Sciatic nerve (tissue), 2 donors: Measurements from ENCODE around the gene GATAD2B. TPM values are rescaled to one million over a fixed set of nuclear protein-coding genes. Genes with fewer than 3 reads are reported as not detected.
"Not testable (repeated sequence)": the region's sequence is repeated elsewhere in the genome, so short reads cannot be mapped to it uniquely, and the experiment has no call there.

Experiments
- ATAC-seq: fragments of 200-7000 bp; cut with Tn5 transposase; one replicate; pipeline ENCODE4 v1.9.1; 2020; ENCODE audit warnings: mild to moderate bottlenecking, moderate library complexity
- DNase-seq: peaks from one replicate; pipeline ENCODE4 v3.0.0-alpha.2; 2020; ENCODE audit warnings: low spot score
- intact Hi-C: fragments of 100-400 bp; cut with DNase I; formaldehyde crosslinking; loops from one replicate; pipeline ENCODE4 v1.14.2; 2022
- total RNA-seq: library from RNA; stranded (reverse); fragmentation: NEBNext Ultra II Directional; extraction: Animal tissue kit (Norgen Biotek cat#: 25700); gene quantifications from one replicate; pipeline ENCODE4 v1.2.1, GENCODE V29; 2021
- donor health status: DM: no; HTN: no; CAD: no.
- donor health status: DM: no; HTN: no; CAD: no.

GATAD2B gene
- total RNA-seq, 1 donor from 2014 or later = 59.6 TPM

GRCh38 chr1:153857505-153857904 lies 65.3 kb downstream of the GATAD2B start:
- ATAC-seq = no peak
- no peak for DNase-seq
- intact Hi-C loops = no loop called here

- DNase-seq = no peak
- ATAC-seq = no peak
- intact Hi-C loops = no loop called here
Observed at GRCh38 chr1:153856763-153857162, 66.0 kb downstream of the GATAD2B start.

GRCh38 chr1:153852170-153852569 lies 70.6 kb downstream of the GATAD2B start:
- intact Hi-C loops = no loop called here
- ATAC-seq = no peak

GRCh38 chr1:153849487-153850185 lies 73.1 kb downstream of the GATAD2B start:
- intact Hi-C loops = no loop called here
- DNase-seq = no peak
- ATAC-seq = no peak

More at GRCh38 chr1:153852170-153852569, 70.6 kb downstream of the GATAD2B start:
- no peak for DNase-seq

GRCh38 chr1:153848805-153849204 lies 74.0 kb downstream of the GATAD2B start:
- intact Hi-C loops = no loop called here
- no peak for DNase-seq
- no peak for ATAC-seq

- intact Hi-C loops = no loop called here
- DNase-seq (no peak), ATAC-seq (no peak)
Observed at GRCh38 chr1:153845158-153845557, 77.6 kb downstream of the GATAD2B start.

GRCh38 chr1:153844349-153844748 lies 78.4 kb downstream of the GATAD2B start:
- DNase-seq, intact Hi-C loops, ATAC-seq: not testable (repeated sequence)

GRCh38 chr1:153842006-153842471 lies 80.7 kb downstream of the GATAD2B start:
- intact Hi-C loops = no loop called here
- DNase-seq (no peak), ATAC-seq (no peak)

GRCh38 chr1:153841463-153841994 lies 81.2 kb downstream of the GATAD2B start:
- intact Hi-C loops = no loop called here
- DNase-seq (no peak), ATAC-seq (no peak)

GRCh38 chr1:153840774-153841173 lies 82.0 kb downstream of the GATAD2B start:
- DNase-seq, intact Hi-C loops, ATAC-seq: not testable (repeated sequence)

GRCh38 chr1:153833968-153834367 lies 88.8 kb downstream of the GATAD2B start:
- intact Hi-C loops, DNase-seq, ATAC-seq: not testable (repeated sequence)

GRCh38 chr1:153833171-153833570 lies 89.6 kb downstream of the GATAD2B start:
- ATAC-seq (no peak), DNase-seq (no peak)
- intact Hi-C loops = no loop called here

- no peak for DNase-seq
- no peak for ATAC-seq
- intact Hi-C loops = no loop called here
Observed at GRCh38 chr1:153832293-153832692, 90.5 kb downstream of the GATAD2B start.

GRCh38 chr1:153831026-153831425 lies 91.7 kb downstream of the GATAD2B start:
- ATAC-seq (no peak), DNase-seq (no peak)
- intact Hi-C loops = no loop called here

- ATAC-seq = no peak
- intact Hi-C loops = no loop called here
- no peak for DNase-seq
Observed at GRCh38 chr1:153827168-153827964, 95.4 kb downstream of the GATAD2B start.

GRCh38 chr1:153818876-153819275 lies 103.9 kb downstream of the GATAD2B start:
- no peak for ATAC-seq
- DNase-seq = no peak
- intact Hi-C loops = loop anchor here (10.0 kb wide), 2 partner anchors 126 to 446 kb away; partner anchors contain the start of gene DENND4B

- intact Hi-C loops = loop anchor here (10.0 kb wide), 2 partner anchors 128 to 448 kb away; partner anchors contain the start of gene DENND4B
- ATAC-seq (peak; percentile 57), DNase-seq (no peak)
Observed at GRCh38 chr1:153816283-153816889, 106.4 kb downstream of the GATAD2B start.

GRCh38 chr1:153805886-153806719 lies 116.7 kb downstream of the GATAD2B start:
- DNase-seq (no peak), ATAC-seq (peak; percentile 20)
- intact Hi-C loops = no loop called here
